ENCODE data around the gene LDLRAP1.

GRCh38 chr1:25505656-25506385 lies 37.6 kb upstream of the LDLRAP1 start:
- TF ChIP-seq CTCF (IDR thresholded peaks at IDR 0.05) (no peak), POLR2A (IDR thresholded peaks at IDR 0.05) (no peak), EP300 (IDR thresholded peaks at IDR 0.05) (no peak)
